GM18868 (cell line): ENCODE data around the gene AGO1.
"Not testable (repeated sequence)": the region's sequence is repeated elsewhere in the genome, so short reads cannot be mapped to it uniquely, and the experiment has no call there.

Experiments
- ATAC-seq: cut with Tn5 transposase; IDR thresholded peaks from one replicate; pipeline ENCODE4 v1.9.1; 2021; ENCODE audit warnings: mild to moderate bottlenecking, moderate library complexity; ENCODE audit not compliant: unreplicated experiment

Gene AGO1

DNA sequence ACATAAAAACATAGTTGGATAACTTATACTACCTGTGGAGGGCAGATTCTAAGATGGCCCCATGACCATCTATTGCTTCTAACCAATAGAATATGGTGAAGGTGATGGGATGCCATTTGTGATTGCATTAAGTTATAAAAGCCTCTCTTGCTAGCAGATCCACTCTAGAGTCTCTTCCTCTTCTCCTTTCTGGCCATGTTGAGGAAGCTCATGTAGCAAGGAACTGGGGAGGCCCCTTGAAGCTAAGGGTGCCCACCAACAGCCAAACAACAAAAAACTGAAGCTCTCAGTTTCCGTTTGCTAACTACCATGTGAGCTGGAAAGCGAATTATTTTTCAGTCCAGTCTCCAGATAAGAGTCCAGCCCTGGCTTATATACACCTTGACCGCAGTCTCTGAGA is 16.0 kb upstream of the AGO1 start:
- no peak for ATAC-seq

DNA sequence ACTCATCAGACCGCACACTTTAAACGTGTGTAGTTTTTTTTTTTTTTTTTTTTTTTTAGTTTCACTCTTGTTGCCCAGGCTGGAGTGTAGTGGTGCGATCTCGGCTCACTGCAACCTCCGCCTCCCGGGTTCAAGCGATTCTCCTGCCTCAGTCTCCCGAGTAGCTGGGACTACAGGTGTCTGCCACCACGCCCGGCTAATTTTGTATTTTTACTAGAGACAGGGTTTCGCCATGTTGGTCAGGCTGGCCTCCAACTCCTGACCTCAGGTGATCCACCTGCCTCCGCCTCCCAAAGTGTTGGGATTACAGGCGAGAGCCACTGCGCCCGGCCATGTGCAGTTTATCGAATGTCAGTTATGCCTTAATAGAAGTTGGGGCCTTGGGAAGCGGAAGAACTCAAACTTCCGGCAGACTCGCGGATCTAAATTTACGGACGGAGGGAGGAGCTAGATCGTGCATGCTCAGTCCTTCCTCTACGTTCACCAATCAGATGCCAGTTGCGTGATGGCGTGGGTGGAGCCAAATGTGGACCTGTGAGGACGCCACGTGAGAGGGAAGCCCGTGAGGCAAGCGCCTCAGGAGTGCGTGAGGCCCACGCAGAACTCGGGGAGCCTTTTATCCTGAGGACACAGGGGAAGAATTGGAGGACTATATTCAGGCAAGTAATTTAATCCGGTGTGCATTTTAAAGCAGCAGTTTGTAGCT is 13.6 kb upstream of the AGO1 start:
- not testable (repeated sequence) for ATAC-seq

- ATAC-seq, result no peak
Observed at GRCh38 chr1:35870651-35871309, 12.2 kb upstream of the AGO1 start.

DNA sequence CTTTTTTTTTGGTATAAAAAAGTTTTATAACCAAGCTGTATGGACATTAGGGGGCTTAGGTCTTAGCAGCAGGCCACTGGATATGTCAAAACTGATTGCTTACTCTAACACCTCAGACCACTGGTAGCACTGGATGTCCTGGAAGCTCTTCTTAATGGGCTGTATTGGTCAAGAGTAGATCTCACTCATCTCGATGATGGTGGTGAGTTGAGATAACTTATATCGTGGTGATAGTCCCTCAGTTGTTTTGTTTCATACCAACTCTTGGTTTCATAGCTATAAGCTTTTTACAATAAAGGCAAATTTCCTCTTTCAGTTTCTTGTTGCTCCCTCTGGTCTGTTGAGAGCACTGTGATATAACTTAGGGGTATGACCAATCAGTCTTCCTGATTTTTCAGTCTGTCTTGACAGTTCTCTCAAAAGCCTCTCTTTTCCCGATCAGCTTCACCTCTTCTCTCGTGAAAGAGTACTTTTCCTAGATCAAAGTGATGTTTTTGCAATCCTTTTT is 9.7 kb upstream of the AGO1 start:
- no peak for ATAC-seq

GRCh38 chr1:35874115-35874514 is 8.9 kb upstream of the AGO1 start:
- ATAC-seq, result not testable (repeated sequence)

- ATAC-seq, result no peak
Observed at GRCh38 chr1:35876988-35877387, 6.0 kb upstream of the AGO1 start.

- ATAC-seq, result no peak
Observed at GRCh38 chr1:35881850-35882273, 1.1 kb upstream of the AGO1 start.

DNA sequence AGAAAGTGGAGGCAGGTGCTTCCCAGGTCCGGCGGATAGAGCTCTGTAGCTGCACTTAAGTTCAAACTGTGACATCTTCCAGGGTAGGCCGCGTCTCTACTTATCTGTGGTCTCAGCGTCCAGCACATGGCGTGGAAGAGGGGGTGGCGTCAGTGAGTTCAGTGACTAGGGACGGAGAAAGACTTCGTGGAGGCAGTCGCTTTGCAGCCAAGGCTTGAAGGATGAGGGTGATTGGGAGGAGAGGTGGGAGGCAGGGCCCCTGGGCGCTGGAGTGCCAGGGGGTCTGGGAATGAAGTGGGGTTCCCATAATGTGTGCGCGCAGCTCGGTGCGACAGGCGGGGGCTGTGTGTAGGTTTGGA is 444 bp upstream of the AGO1 start:
- ATAC-seq, result no peak

DNA sequence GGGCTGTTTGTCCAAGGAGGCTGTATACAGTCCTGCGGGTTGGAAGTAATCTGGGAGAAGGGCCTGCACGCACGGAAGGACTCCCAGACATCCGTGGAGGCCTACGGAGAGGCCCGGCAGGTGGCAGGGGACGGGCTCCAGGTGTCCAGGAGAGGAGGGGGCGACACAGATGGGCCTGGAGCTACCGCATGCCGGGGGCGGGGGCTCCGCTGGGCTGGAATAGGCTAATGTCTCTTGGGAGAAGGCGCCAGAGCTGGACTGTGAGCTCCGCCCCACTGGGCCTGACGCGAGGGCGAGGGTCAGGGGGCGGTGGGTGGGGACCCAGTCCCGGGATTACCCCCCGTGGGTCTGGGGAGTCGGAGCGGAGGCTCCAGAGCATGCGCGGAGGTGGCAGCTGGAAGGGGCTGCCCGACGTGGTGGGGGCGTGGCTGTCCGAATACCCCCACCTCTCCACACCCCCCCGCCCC is 659 bp downstream of the AGO1 start:
- ATAC-seq, result peak; percentile 12

- no peak for ATAC-seq
Observed at GRCh38 chr1:35884934-35885333, 1.9 kb downstream of the AGO1 start.

- ATAC-seq, result no peak
Observed at GRCh38 chr1:35885961-35886558, 3.1 kb downstream of the AGO1 start.

DNA sequence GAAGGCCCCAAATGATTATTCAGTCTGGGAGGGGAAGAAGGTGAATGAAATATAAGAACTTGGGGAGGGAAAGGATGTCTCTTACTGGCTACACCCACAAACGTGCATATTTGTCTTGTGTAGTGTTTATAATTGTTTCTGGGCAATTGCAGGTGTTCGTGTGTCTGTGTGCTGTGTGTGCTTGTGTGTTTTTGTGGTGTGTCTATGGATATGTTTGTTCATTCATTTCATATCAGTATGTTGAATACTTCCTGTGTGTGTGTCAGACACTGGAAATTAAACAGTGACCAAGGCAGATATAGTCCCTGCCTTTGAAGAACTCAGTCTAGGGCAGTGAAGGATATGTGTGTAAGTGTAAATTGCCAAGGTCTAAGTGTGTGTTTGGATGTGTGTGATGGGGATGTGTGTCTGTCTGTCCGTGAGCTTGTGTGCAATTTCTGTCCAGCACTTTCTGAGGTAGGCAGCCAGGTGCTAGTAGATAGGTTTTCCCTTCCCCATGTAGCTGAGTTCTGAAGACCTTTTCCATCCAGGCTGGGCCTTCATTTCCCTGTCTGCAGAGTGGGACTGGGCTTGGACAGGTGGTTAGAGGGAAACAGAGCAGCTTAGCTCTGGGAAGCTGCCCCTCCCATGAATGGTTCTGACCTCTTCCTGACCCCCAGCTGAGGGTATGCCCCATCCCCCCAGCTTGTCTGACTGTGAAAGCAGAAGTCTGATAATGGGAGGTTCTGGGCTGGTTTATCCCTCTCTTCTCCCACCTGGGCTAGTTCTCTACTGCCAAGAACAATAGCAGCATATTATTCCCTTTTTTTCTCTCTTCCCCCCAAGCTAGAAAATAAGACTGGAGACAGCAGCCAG is 3.8 kb downstream of the AGO1 start:
- ATAC-seq, result no peak

DNA sequence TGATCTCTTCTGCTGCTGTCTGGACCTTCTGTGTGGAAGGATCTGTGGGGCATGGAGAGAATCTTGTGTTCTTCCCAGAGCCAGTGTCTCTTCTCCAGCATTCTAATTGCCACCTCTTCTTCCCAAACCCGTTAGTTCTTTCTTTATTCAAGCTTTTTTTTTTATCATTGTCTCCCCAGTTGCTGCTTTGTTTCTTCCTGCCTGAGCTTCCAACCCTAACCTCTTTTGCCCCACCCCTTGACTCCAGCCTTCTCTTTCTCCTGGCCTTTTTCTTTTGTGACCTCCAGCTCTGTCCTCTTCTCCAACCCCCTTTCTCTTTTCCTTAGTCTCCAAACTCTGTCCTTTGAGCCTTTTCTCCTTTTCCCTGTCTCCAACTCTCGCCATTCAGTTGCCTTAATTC is 4.5 kb downstream of the AGO1 start:
- no peak for ATAC-seq

GRCh38 chr1:35888255-35888654 is 5.2 kb downstream of the AGO1 start:
- no peak for ATAC-seq

DNA sequence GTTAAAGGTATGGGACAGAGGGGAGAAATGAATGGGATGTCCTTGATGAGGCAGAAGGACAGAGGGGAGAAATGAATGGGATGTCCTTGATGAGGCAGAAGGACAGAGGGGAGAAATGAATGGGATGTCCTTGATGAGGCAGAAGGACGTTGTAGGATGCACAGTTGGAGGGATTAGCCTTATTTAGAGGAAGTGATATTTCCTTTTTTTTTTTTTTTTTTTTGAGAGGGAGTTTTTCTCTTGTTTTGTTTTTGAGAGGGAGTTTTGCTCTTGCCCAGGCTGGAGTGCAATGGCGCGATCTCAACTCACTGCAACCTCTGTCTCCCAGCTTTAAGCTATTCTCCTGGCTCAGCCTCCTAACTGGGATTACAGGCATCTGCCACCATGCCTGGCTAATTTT is 6.0 kb downstream of the AGO1 start:
- not testable (repeated sequence) for ATAC-seq

DNA sequence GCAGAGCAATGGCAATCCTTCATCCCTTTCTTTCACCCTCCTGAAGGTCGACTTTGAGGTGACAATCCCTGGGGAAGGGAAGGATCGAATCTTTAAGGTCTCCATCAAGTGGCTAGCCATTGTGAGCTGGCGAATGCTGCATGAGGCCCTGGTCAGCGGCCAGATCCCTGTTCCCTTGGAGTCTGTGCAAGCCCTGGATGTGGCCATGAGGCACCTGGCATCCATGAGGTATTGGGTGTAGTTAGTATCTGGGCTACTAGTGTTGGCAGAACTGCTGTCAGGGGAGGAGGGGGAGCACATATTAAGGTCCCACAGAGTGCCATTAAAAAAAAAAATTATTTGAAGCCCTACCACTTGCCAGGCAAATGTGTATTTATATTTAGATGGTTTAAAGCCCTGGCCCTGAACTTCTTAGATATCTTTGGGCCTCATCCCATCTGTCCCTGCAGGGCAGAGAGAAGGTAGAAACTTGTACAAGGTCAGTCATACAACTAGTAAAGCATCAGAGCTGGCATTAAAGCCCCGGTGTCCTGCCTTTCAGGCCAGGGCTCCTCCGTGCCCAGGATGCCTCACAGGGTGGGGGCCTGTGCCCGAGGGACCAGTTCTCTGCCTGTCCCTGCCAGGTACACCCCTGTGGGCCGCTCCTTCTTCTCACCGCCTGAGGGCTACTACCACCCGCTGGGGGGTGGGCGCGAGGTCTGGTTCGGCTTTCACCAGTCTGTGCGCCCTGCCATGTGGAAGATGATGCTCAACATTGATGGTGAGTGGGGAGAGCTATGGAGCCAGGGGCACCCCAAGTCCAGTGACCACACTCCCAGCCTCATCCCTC is 10.3 kb downstream of the AGO1 start:
- no peak for ATAC-seq

GRCh38 chr1:35894183-35894582 is 11.2 kb downstream of the AGO1 start:
- ATAC-seq, result peak; percentile 89

DNA sequence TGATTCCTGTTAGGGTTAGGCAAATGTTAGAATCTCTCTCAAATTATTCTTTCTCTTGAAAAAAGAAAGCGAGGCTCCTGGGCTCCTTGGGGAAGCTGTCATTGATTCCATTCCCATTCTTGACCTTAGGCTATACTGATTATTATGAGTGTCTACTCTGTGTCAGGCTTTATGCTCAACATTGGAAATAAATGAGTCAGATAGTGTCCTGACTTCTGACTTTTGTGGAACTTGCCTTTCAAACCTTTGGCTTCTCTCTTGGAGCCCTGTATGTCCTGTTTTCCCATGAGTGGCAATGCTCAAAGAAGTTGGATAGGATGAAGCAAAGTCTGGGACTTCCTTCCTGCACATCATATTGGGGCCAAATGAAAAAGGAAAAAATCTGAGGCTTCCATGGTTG is 11.6 kb downstream of the AGO1 start:
- no peak for ATAC-seq

GRCh38 chr1:35899941-35900340 is 16.9 kb downstream of the AGO1 start:
- no peak for ATAC-seq

DNA sequence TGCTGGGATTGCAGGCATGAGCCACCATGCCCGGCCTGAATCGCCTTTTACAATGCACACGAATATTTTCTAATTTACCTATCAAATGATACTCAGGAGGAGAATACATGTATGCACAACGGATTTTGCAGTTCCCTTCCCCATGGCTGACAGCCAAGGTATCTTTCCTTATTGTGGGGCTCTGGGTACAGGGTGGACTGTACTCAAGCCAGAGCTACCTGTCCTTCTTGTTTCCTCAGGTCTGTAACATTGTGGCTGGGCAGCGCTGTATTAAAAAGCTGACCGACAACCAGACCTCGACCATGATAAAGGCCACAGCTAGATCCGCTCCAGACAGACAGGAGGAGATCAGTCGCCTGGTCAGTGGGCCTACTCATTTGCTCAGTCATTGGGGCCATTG is 18.2 kb downstream of the AGO1 start:
- ATAC-seq, result no peak
